HG02870 (cell line): ENCODE results near the gene IDE.

ENCODE experiments used
- ATAC-seq: cut with Tn5 transposase; IDR thresholded peaks from one replicate; pipeline ENCODE4 v1.9.1; 2021; ENCODE audit warnings: mild to moderate bottlenecking, moderate library complexity; ENCODE audit not compliant: unreplicated experiment

Gene IDE

GRCh38 chr10:92567952-92568600, 5.8 kb downstream of the IDE start:
- ATAC-seq = peak; percentile 80

- no peak for ATAC-seq
Observed at GRCh38 chr10:92562424-92562823, 11.5 kb downstream of the IDE start.

- no peak for ATAC-seq
Observed at GRCh38 chr10:92559046-92559445, 14.8 kb downstream of the IDE start.

- ATAC-seq = no peak
Observed at GRCh38 chr10:92553959-92554358, 19.9 kb downstream of the IDE start.

GRCh38 chr10:92552310-92552709, 21.6 kb downstream of the IDE start:
- ATAC-seq = no peak

- no peak for ATAC-seq
Observed at GRCh38 chr10:92550924-92551323, 23.0 kb downstream of the IDE start.

GRCh38 chr10:92547676-92548075, 26.2 kb downstream of the IDE start:
- no peak for ATAC-seq

- no peak for ATAC-seq
Observed at GRCh38 chr10:92545556-92545955, 28.3 kb downstream of the IDE start.

GRCh38 chr10:92544296-92544695, 29.6 kb downstream of the IDE start:
- ATAC-seq = no peak

- no peak for ATAC-seq
Observed at GRCh38 chr10:92542458-92542857, 31.4 kb downstream of the IDE start.

- no peak for ATAC-seq
Observed at GRCh38 chr10:92541583-92541982, 32.3 kb downstream of the IDE start.

GRCh38 chr10:92538231-92538958, 35.5 kb downstream of the IDE start:
- no peak for ATAC-seq

- no peak for ATAC-seq
Observed at GRCh38 chr10:92530891-92531535, 42.9 kb downstream of the IDE start.

- no peak for ATAC-seq
Observed at GRCh38 chr10:92530421-92530820, 43.5 kb downstream of the IDE start.

- ATAC-seq = no peak
Observed at GRCh38 chr10:92527716-92528115, 46.2 kb downstream of the IDE start.

GRCh38 chr10:92523639-92524038, 50.3 kb downstream of the IDE start:
- no peak for ATAC-seq

GRCh38 chr10:92517034-92517655, 56.7 kb downstream of the IDE start:
- ATAC-seq = no peak

- ATAC-seq = no peak
Observed at GRCh38 chr10:92508866-92509265, 65.0 kb downstream of the IDE start.

GRCh38 chr10:92506336-92506735, 67.6 kb downstream of the IDE start:
- ATAC-seq = no peak

GRCh38 chr10:92505044-92505443, 68.8 kb downstream of the IDE start:
- no peak for ATAC-seq

- no peak for ATAC-seq
Observed at GRCh38 chr10:92502296-92502808, 71.5 kb downstream of the IDE start.
